K562 (cell line): ENCODE results near the gene SHISA4. TPM values are rescaled to one million over a fixed set of nuclear protein-coding genes. Genes with fewer than 3 reads are reported as not detected.
A peak's percentile ranks its signal among the peaks of the same experiment; 100 is the strongest.

Source experiments
- ATF3 ChIP-seq, 2 experiments: fragments of 450-650 bp in 1 of 2; sonication (generic) in 1 of 2; formaldehyde crosslinking in 1 of 2; IDR thresholded peaks in 1 of 2; conservative IDR thresholded peaks in 1 of 2; 2 replicates each; pipeline versions ENCODE4 v1.6.1 to v1.8.1; 2016 to 2023; ENCODE audit warnings: mild to moderate bottlenecking in 2 of 2, moderate library complexity in 2 of 2, inconsistent platforms in 1 of 2, missing genetic modification reagents in 1 of 2
- EZH2 ChIP-seq: IDR thresholded peaks from 2 replicates; pipeline ENCODE4 v1.6.1; 2012; ENCODE audit warnings: low read depth, mild to moderate bottlenecking, inconsistent platforms, low read length, borderline replicate concordance
- FOSL1 ChIP-seq: fragments of 200-800 bp; sonication (Bioruptor generic); conservative IDR thresholded peaks from 2 replicates; pipeline ENCODE4 v1.6.1; 2016; ENCODE audit warnings: missing genetic modification characterization, missing compliant biosample characterization
- FOXK2 ChIP-seq, 2 experiments: fragments of 450-650 bp; IDR thresholded peaks in 1 of 2; conservative IDR thresholded peaks in 1 of 2; 2 replicates each; pipeline ENCODE4 v1.6.1; 2016; ENCODE audit warnings: low read depth in 2 of 2, mild to moderate bottlenecking in 1 of 2
- JUND ChIP-seq, 2 experiments: IDR thresholded peaks; 2 replicates in 1 of 2; 3 replicates in 1 of 2; pipeline ENCODE4 v1.6.1; 2011; ENCODE audit warnings: borderline replicate concordance in 2 of 2, low read depth in 2 of 2, low read length in 2 of 2, improper control_type of control experiment in 1 of 2, missing biosample characterization in 1 of 2, missing genetic modification characterization in 1 of 2, missing genetic modification reagents in 1 of 2
- MBD2 ChIP-seq: sonication (generic); IDR thresholded peaks from 2 replicates; pipeline ENCODE4 v1.6.1; 2016; ENCODE audit warnings: low read depth, borderline replicate concordance
- NFXL1 ChIP-seq: fragments of 450-650 bp; formaldehyde crosslinking; IDR thresholded peaks from 2 replicates; pipeline ENCODE4 v1.4.0; 2021; ENCODE audit warnings: mild to moderate bottlenecking
- NR2C1 ChIP-seq, 2 experiments: fragments of 450-650 bp; IDR thresholded peaks; 2 replicates each; pipeline ENCODE4 v1.6.1; 2017; ENCODE audit warnings: mild to moderate bottlenecking in 2 of 2, antibody characterized with exemption in 1 of 2, inconsistent platforms in 1 of 2, missing compliant biosample characterization in 1 of 2, missing genetic modification characterization in 1 of 2
- ZBTB5 ChIP-seq: fragments of 450-650 bp; IDR thresholded peaks from 2 replicates; pipeline ENCODE4 v1.6.1; 2017; ENCODE audit warnings: antibody characterized with exemption
- ZFX ChIP-seq: sonication (generic); formaldehyde crosslinking; IDR thresholded peaks from 2 replicates; pipeline ENCODE4 v1.8.0; 2022; ENCODE audit warnings: mild to moderate bottlenecking, missing genetic modification reagents, moderate library complexity
- ZNF445 ChIP-seq: fragments of 250-450 bp; sonication (Bioruptor Pico); IDR thresholded peaks from 2 replicates; pipeline ENCODE4 v1.4.0; 2020; ENCODE audit warnings: low read depth, mild to moderate bottlenecking, moderate library complexity
- polyA plus RNA-seq, 8 experiments: library from polyadenylated mRNA; depleted of rRNA in 4 of 8; stranded (reverse) in 5 of 8; unstranded in 3 of 8; fragments of >200 nt; fragmentation: Nextera tagmentation in 2 of 8; fragmentation: Illumina TruSeq in 1 of 8; extraction: Ambion mirVana in 2 of 8; extraction: Trizol in 1 of 8; gene quantifications; 2 replicates each; pipeline versions ENCODE4 v1.2.1 to v1.2.3, GENCODE V29; 2011 to 2014; ENCODE audit warnings: inconsistent platforms in 1 of 8, missing spikeins in 1 of 8
- total RNA-seq, 7 experiments: library from RNA; depleted of rRNA in 6 of 7; stranded (reverse); fragments of >200 nt in 6 of 7; fragmentation: Illumina TruSeq in 2 of 7; extraction: Trizol in 2 of 7; gene quantifications; 2 replicates each; pipeline versions ENCODE4 v1.2.1 to v1.2.3, GENCODE V29; 2011 to 2021; ENCODE audit warnings: low replicate concordance in 1 of 7
- TF ChIP-seq, protein P1 (sequence below), 3 experiments: fragments of 200-800 bp in 1 of 3; fragments of 250-450 bp in 1 of 3; fragments of 450-650 bp in 1 of 3; sonication (Bioruptor Pico) in 1 of 3; sonication (Bioruptor generic) in 1 of 3; formaldehyde crosslinking in 1 of 3; IDR thresholded peaks; 2 replicates each; pipeline versions ENCODE4 v1.6.1 to v1.8.0; 2016 to 2022; ENCODE audit warnings: mild to moderate bottlenecking in 2 of 3, missing genetic modification characterization in 2 of 3, missing compliant biosample characterization in 1 of 3, moderate library complexity in 1 of 3
- TF ChIP-seq, protein P2 (sequence below): fragments of 450-650 bp; conservative IDR thresholded peaks from 2 replicates; pipeline ENCODE4 v1.6.1; 2016; ENCODE audit warnings: missing genetic modification characterization, low read depth, mild to moderate bottlenecking, missing compliant biosample characterization, moderate library complexity

Gene SHISA4
- total and polyA plus RNA-seq, 9 of the 15 experiments (the other 6 are each of a cell fraction or from before 2014, with no cell fraction given): 0.15 to 0.95 (median 0.68) TPM; not detected in 2

- TF ChIP-seq, protein P1, sequence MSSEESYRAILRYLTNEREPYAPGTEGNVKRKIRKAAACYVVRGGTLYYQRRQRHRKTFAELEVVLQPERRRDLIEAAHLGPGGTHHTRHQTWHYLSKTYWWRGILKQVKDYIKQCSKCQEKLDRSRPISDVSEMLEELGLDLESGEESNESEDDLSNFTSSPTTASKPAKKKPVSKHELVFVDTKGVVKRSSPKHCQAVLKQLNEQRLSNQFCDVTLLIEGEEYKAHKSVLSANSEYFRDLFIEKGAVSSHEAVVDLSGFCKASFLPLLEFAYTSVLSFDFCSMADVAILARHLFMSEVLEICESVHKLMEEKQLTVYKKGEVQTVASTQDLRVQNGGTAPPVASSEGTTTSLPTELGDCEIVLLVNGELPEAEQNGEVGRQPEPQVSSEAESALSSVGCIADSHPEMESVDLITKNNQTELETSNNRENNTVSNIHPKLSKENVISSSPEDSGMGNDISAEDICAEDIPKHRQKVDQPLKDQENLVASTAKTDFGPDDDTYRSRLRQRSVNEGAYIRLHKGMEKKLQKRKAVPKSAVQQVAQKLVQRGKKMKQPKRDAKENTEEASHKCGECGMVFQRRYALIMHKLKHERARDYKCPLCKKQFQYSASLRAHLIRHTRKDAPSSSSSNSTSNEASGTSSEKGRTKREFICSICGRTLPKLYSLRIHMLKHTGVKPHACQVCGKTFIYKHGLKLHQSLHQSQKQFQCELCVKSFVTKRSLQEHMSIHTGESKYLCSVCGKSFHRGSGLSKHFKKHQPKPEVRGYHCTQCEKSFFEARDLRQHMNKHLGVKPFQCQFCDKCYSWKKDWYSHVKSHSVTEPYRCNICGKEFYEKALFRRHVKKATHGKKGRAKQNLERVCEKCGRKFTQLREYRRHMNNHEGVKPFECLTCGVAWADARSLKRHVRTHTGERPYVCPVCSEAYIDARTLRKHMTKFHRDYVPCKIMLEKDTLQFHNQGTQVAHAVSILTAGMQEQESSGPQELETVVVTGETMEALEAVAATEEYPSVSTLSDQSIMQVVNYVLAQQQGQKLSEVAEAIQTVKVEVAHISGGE (CRISPR knock-in tag; IDR thresholded peaks at IDR 0.05): peak in 1 of 3 experiments; percentile 42; a peak in 1 of 6 replicates
- no peak for TF ChIP-seq MBD2
- TF ChIP-seq ATF3 (IDR thresholded peaks at IDR 0.05): peak; percentile 58
- TF ChIP-seq ATF3 (CRISPR knock-in tag; conservative IDR thresholded peaks at IDR 0.05): no peak
- peak; percentile 77 for TF ChIP-seq JUND (IDR thresholded peaks at IDR 0.05; ENCODE audit: borderline replicate concordance, low read depth, low read length)
- TF ChIP-seq JUND (tag; IDR thresholded peaks at IDR 0.05; ENCODE audit: borderline replicate concordance, low read depth, low read length): peak; percentile 71; the same call in 1 of the 3 replicates
- TF ChIP-seq EZH2: no peak
- 0 out of 2 replicates have a peak, but pooled peaks have one; percentile 30 for TF ChIP-seq NFXL1 (CRISPR knock-in tag)
- 0 out of 2 replicates have a peak, but pooled peaks have one; percentile 24 for TF ChIP-seq ZFX (CRISPR knock-in tag)
- TF ChIP-seq, protein P2, sequence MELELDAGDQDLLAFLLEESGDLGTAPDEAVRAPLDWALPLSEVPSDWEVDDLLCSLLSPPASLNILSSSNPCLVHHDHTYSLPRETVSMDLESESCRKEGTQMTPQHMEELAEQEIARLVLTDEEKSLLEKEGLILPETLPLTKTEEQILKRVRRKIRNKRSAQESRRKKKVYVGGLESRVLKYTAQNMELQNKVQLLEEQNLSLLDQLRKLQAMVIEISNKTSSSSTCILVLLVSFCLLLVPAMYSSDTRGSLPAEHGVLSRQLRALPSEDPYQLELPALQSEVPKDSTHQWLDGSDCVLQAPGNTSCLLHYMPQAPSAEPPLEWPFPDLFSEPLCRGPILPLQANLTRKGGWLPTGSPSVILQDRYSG: peak; percentile 69; the same call in 1 of the 2 replicates
- 0 out of 4 replicates have a peak, but pooled peaks of 1 of the 2 experiments have one; percentile 20 for TF ChIP-seq FOXK2 (conservative IDR thresholded peaks at IDR 0.05 in 1 of 2, IDR thresholded peaks at IDR 0.05 in 1 of 2; ENCODE audit: low read depth in 2 of 2)
- TF ChIP-seq ZNF445 (CRISPR knock-in tag): peak; percentile 56; the same call in 1 of the 2 replicates
- TF ChIP-seq NR2C1 (IDR thresholded peaks at IDR 0.05): no peak
- TF ChIP-seq NR2C1 (tag; IDR thresholded peaks at IDR 0.05): 0 out of 2 replicates have a peak, but pooled peaks have one; percentile 13
- TF ChIP-seq FOSL1: peak; percentile 86
- TF ChIP-seq ZBTB5: no peak
These were observed 28.8 kb downstream of the SHISA4 start (continued) for GRCh38 chr1:201917362-201918033.
